GM10266 (cell line): ENCODE data around the gene SEMA5B.
A peak's percentile ranks its signal among the peaks of the same experiment; 100 is the strongest.

Source experiments
- DNase-seq: peaks from one replicate; pipeline ENCODE4 v3.0.0; 2012; ENCODE audit errors: extremely low spot score
- TF ChIP-seq, protein P1 (sequence below): IDR thresholded peaks from 2 replicates; pipeline ENCODE4 v1.5.1; 2012; ENCODE audit warnings: mild to moderate bottlenecking, low read depth; ENCODE audit not compliant: control insufficient read depth, insufficient read depth; ENCODE audit errors: missing control alignments

The SEMA5B gene

GRCh38 chr3:123072152-123072551 lies 44.6 kb upstream of the SEMA5B start:
- DNase-seq: no peak
- TF ChIP-seq, protein P1, sequence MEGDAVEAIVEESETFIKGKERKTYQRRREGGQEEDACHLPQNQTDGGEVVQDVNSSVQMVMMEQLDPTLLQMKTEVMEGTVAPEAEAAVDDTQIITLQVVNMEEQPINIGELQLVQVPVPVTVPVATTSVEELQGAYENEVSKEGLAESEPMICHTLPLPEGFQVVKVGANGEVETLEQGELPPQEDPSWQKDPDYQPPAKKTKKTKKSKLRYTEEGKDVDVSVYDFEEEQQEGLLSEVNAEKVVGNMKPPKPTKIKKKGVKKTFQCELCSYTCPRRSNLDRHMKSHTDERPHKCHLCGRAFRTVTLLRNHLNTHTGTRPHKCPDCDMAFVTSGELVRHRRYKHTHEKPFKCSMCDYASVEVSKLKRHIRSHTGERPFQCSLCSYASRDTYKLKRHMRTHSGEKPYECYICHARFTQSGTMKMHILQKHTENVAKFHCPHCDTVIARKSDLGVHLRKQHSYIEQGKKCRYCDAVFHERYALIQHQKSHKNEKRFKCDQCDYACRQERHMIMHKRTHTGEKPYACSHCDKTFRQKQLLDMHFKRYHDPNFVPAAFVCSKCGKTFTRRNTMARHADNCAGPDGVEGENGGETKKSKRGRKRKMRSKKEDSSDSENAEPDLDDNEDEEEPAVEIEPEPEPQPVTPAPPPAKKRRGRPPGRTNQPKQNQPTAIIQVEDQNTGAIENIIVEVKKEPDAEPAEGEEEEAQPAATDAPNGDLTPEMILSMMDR: no peak

GRCh38 chr3:123071581-123071980 lies 44.0 kb upstream of the SEMA5B start:
- TF ChIP-seq, protein P1: no peak
- no peak for DNase-seq

- no peak for DNase-seq
- TF ChIP-seq, protein P1: no peak
These were observed 43.6 kb upstream of the SEMA5B start for GRCh38 chr3:123071146-123071545.

DNA sequence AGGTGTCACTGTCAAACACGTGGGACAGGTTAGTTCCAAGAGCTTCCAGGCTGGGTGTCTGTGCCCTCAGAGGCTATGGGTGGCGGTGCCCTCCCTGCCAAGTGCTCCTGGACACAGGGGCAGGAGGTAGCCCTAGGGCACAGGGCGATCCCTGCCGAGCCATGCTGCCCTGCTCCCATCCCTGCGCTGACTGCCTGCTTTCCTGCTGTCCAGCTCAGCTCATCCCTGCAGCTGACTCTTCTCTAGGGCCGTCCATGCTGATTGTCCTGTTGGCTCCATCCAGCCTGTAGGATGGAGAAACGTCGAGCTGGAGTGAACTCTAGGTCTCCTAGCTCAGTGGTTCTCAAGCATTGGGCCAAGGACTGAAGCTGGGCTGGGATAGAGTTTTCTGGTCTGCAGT lies 42.9 kb upstream of the SEMA5B start:
- TF ChIP-seq, protein P1: no peak
- DNase-seq: no peak

GRCh38 chr3:123068601-123069381 lies 41.2 kb upstream of the SEMA5B start:
- TF ChIP-seq, protein P1: no peak
- DNase-seq: no peak

- TF ChIP-seq, protein P1: no peak
- DNase-seq: peak; percentile 38
These were observed 40.4 kb upstream of the SEMA5B start for GRCh38 chr3:123067689-123068600.
